A549 (cell line): ENCODE data around the gene RGMB. TPM values are rescaled to one million over a fixed set of nuclear protein-coding genes. Genes with fewer than 3 reads are reported as not detected.

Experiments
- ATAC-seq, 2 experiments: fragments of 200-7000 bp in 1 of 2; fragments of >200 bp in 1 of 2; cut with Nextera tagmentation in 1 of 2; cut with Tn5 transposase in 1 of 2; 3 replicates each; pipeline versions ENCODE4 v1.8.0 to v1.9.1; 2018 to 2020; ENCODE audit warnings: mild to moderate bottlenecking in 1 of 2, moderate library complexity in 1 of 2
- CTCF ChIA-PET: fragments of 300-600 bp; sonication (Branson Sonifier 250); formaldehyde crosslinking; extraction: SDS; loops from one replicate; lab custom pipeline; 2021; ENCODE audit warnings: antibody characterized with exemption, inconsistent platforms; lab: Yijun Ruan, JAX
- POLR2A ChIA-PET: fragments of 350-600 bp; formaldehyde crosslinking; extraction: SDS; loops from one replicate; lab custom pipeline; 2021; ENCODE audit warnings: antibody characterized with exemption, inconsistent platforms; lab: Yijun Ruan, JAX
- DNase-seq, 2 experiments: peaks; one replicate each; pipeline versions ENCODE4 v3.0.0 to v3.0.0-alpha.2; 2011 to 2016; ENCODE audit warnings: low read depth in 1 of 2, low spot score in 1 of 2
- FAIRE-seq: peaks from 2 replicates; lab custom pipeline; 2011; peaks lifted over from hg19 to GRCh38; lab: Jason Lieb, UNC
- H3K27ac ChIP-seq, 2 experiments: fragments of >200 bp; sonication (Bioruptor Twin); formaldehyde crosslinking; 3 replicates each; pipeline ENCODE4 v1.5.1; 2016 to 2017
- H3K4me1 ChIP-seq: fragments of >200 bp; sonication (Bioruptor Twin); formaldehyde crosslinking; 3 replicates; pipeline ENCODE4 v1.6.1; 2016
- H3K4me2 ChIP-seq: fragments of >200 bp; sonication (Bioruptor Twin); formaldehyde crosslinking; 3 replicates; pipeline ENCODE4 v1.6.1; 2016
- H3K4me3 ChIP-seq: fragments of >200 bp; sonication (Bioruptor Twin); formaldehyde crosslinking; 3 replicates; pipeline ENCODE4 v1.5.1; 2016
- H3K9me3 ChIP-seq: fragments of >200 bp; sonication (Bioruptor Twin); formaldehyde crosslinking; 3 replicates; pipeline ENCODE4 v1.6.1; 2016
- ATOH8 ChIP-seq: fragments of 250-450 bp; sonication (Bioruptor Pico); IDR thresholded peaks from 2 replicates; pipeline ENCODE4 v1.5.0; 2020; ENCODE audit warnings: low read depth, mild to moderate bottlenecking, moderate library complexity
- BHLHE40 ChIP-seq: IDR thresholded peaks from 2 replicates; pipeline ENCODE4 v1.6.1; 2012; ENCODE audit warnings: low read depth, low read length, inconsistent platforms
- CEBPB ChIP-seq, 2 experiments: fragments of >200 bp in 1 of 2; sonication (Bioruptor Twin) in 1 of 2; formaldehyde crosslinking in 1 of 2; IDR thresholded peaks; 2 replicates each; pipeline ENCODE4 v1.6.1; 2012 to 2016
- CHD2 ChIP-seq: fragments of 150-350 bp; IDR thresholded peaks from 2 replicates; pipeline ENCODE4 v1.6.1; 2014; ENCODE audit warnings: low read length; ENCODE audit not compliant: partially characterized antibody
- EP300 ChIP-seq, 2 experiments: fragments of >200 bp; sonication (Bioruptor Twin); formaldehyde crosslinking; IDR thresholded peaks; 2 replicates in 1 of 2; 3 replicates in 1 of 2; pipeline ENCODE4 v1.6.1; 2016 to 2017
- FOSL2 ChIP-seq, 2 experiments: fragments of 450-650 bp in 1 of 2; fragments of >200 bp in 1 of 2; sonication (Bioruptor Twin) in 1 of 2; formaldehyde crosslinking; IDR thresholded peaks; 2 replicates each; pipeline versions ENCODE4 v1.5.0 to v1.6.1; 2016 to 2020; ENCODE audit warnings: mild to moderate bottlenecking in 1 of 2, moderate library complexity in 1 of 2
- FOXS1 ChIP-seq: fragments of 250-450 bp; sonication (Bioruptor Pico); IDR thresholded peaks from 2 replicates; pipeline ENCODE4 v1.5.0; 2020; ENCODE audit warnings: mild to moderate bottlenecking, moderate library complexity
- HES2 ChIP-seq: fragments of >200 bp; sonication (Bioruptor Twin); formaldehyde crosslinking; IDR thresholded peaks from 2 replicates; pipeline ENCODE4 v1.6.1; 2016
- HOXB13 ChIP-seq: fragments of 250-450 bp; sonication (Bioruptor Pico); IDR thresholded peaks from 2 replicates; pipeline ENCODE4 v1.5.0; 2020; ENCODE audit warnings: low read depth, mild to moderate bottlenecking, moderate library complexity
- JUN ChIP-seq, 2 experiments: fragments of >200 bp; sonication (Bioruptor Twin); formaldehyde crosslinking; IDR thresholded peaks; 2 replicates in 1 of 2; 3 replicates in 1 of 2; pipeline ENCODE4 v1.6.1; 2016 to 2017
- MAZ ChIP-seq: fragments of 150-350 bp; IDR thresholded peaks from 2 replicates; pipeline ENCODE4 v1.6.1; 2014; ENCODE audit warnings: antibody characterized with exemption, low read depth, low read length, borderline replicate concordance
- PHF8 ChIP-seq: fragments of 200-600 bp; sonication (generic); IDR thresholded peaks from 2 replicates; pipeline ENCODE4 v1.6.1; 2016; ENCODE audit warnings: low read depth, mild to moderate bottlenecking, antibody characterized with exemption, moderate library complexity, borderline replicate concordance
- RARB ChIP-seq: fragments of 250-450 bp; sonication (Bioruptor Pico); IDR thresholded peaks from 2 replicates; pipeline ENCODE4 v1.8.0; 2021; ENCODE audit warnings: mild to moderate bottlenecking, moderate library complexity
- RFX5 ChIP-seq: fragments of 450-650 bp; IDR thresholded peaks from 2 replicates; pipeline ENCODE4 v1.7.1; 2014; ENCODE audit warnings: antibody characterized with exemption, mild to moderate bottlenecking, moderate library complexity
- TFCP2L1 ChIP-seq: fragments of 250-450 bp; sonication (Bioruptor Pico); IDR thresholded peaks from 2 replicates; pipeline ENCODE4 v1.5.0; 2021; ENCODE audit warnings: mild to moderate bottlenecking
- TP53 ChIP-seq: fragments of 250-450 bp; sonication (Bioruptor Pico); IDR thresholded peaks from 2 replicates; pipeline ENCODE4 v1.5.0; 2021; ENCODE audit warnings: mild to moderate bottlenecking, moderate library complexity
- ZFP36 ChIP-seq: fragments of 450-650 bp; IDR thresholded peaks from 2 replicates; pipeline ENCODE4 v1.6.1; 2014; ENCODE audit warnings: borderline replicate concordance; ENCODE audit not compliant: partially characterized antibody
- ZNF302 ChIP-seq: fragments of 250-450 bp; sonication (Bioruptor Pico); IDR thresholded peaks from 2 replicates; pipeline ENCODE4 v1.9.0; 2021; ENCODE audit warnings: inconsistent platforms, mild to moderate bottlenecking, moderate library complexity
- WGBS: methylation state at CpG from one replicate; pipeline ENCODE4 v1.1.6; 2017; ENCODE audit errors: missing lambda C conversion rate; 5-methylcytosine and 5-hydroxymethylcytosine counted together
- polyA plus RNA-seq, 4 experiments: library from polyadenylated mRNA; depleted of rRNA in 3 of 4; stranded (reverse); fragments of >200 nt; fragmentation: RNase III in 1 of 4; extraction: RNeasy Plus Mini Kit Qiagen cat#74134 plus additional on column Dnase treatment in 1 of 4; gene quantifications; 2 replicates in 3 of 4; 3 replicates in 1 of 4; pipeline ENCODE4 v1.2.3, GENCODE V29; 2011 to 2017
- TF ChIP-seq, protein P1 (sequence below): fragments of 200-600 bp; sonication (generic); IDR thresholded peaks from 2 replicates; pipeline ENCODE4 v1.6.1; 2016; ENCODE audit warnings: antibody characterized with exemption, mild to moderate bottlenecking, moderate library complexity
- TF ChIP-seq, protein P2 (sequence below): fragments of 450-650 bp; IDR thresholded peaks from 2 replicates; pipeline ENCODE4 v1.6.1; 2014; ENCODE audit warnings: antibody characterized with exemption
- TF ChIP-seq, protein P3 (sequence below): IDR thresholded peaks from 2 replicates; pipeline ENCODE4 v1.6.1; 2012
- TF ChIP-seq, protein P4 (sequence below): IDR thresholded peaks from 2 replicates; pipeline ENCODE4 v1.6.1; 2012

RGMB gene
- polyA plus RNA-seq, 2 of the 4 experiments (the other 2 are of a cell fraction), result 5.3 to 5.6 TPM

GRCh38 chr5:98769959-98770208 is 3.6 kb upstream of the RGMB start (continued):
- TF ChIP-seq, protein P1, sequence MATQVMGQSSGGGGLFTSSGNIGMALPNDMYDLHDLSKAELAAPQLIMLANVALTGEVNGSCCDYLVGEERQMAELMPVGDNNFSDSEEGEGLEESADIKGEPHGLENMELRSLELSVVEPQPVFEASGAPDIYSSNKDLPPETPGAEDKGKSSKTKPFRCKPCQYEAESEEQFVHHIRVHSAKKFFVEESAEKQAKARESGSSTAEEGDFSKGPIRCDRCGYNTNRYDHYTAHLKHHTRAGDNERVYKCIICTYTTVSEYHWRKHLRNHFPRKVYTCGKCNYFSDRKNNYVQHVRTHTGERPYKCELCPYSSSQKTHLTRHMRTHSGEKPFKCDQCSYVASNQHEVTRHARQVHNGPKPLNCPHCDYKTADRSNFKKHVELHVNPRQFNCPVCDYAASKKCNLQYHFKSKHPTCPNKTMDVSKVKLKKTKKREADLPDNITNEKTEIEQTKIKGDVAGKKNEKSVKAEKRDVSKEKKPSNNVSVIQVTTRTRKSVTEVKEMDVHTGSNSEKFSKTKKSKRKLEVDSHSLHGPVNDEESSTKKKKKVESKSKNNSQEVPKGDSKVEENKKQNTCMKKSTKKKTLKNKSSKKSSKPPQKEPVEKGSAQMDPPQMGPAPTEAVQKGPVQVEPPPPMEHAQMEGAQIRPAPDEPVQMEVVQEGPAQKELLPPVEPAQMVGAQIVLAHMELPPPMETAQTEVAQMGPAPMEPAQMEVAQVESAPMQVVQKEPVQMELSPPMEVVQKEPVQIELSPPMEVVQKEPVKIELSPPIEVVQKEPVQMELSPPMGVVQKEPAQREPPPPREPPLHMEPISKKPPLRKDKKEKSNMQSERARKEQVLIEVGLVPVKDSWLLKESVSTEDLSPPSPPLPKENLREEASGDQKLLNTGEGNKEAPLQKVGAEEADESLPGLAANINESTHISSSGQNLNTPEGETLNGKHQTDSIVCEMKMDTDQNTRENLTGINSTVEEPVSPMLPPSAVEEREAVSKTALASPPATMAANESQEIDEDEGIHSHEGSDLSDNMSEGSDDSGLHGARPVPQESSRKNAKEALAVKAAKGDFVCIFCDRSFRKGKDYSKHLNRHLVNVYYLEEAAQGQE, result no peak

- CTCF ChIA-PET, result interaction anchor here (0.8 to 7.3 kb wide), 20 partner anchors 9 to 1609 kb away, joined by 3 to 127 read pairs (median 4); no protein-coding TSS in a partner anchor
- H3K4me2 ChIP-seq, result peak overlapping the region; percentile 99
- ATAC-seq, result no peak
- WGBS, result 1% methylated on average over 39 of the region's 39 CpGs
- TF ChIP-seq BHLHE40, result no peak
- TF ChIP-seq, protein P2, sequence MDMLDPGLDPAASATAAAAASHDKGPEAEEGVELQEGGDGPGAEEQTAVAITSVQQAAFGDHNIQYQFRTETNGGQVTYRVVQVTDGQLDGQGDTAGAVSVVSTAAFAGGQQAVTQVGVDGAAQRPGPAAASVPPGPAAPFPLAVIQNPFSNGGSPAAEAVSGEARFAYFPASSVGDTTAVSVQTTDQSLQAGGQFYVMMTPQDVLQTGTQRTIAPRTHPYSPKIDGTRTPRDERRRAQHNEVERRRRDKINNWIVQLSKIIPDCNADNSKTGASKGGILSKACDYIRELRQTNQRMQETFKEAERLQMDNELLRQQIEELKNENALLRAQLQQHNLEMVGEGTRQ, result no peak
- TF ChIP-seq HOXB13, result no peak
- TF ChIP-seq ZNF302, result no peak
- no peak for TF ChIP-seq FOSL2 (IDR thresholded peaks at IDR 0.05)
- TF ChIP-seq FOSL2 (CRISPR knock-in tag; IDR thresholded peaks at IDR 0.05), result no peak
- peak; percentile 66 for TF ChIP-seq HES2
- no peak for TF ChIP-seq CHD2
- TF ChIP-seq EP300 (IDR thresholded peaks at IDR 0.05), result no peak
- TF ChIP-seq FOXS1 (CRISPR knock-in tag), result no peak
- TF ChIP-seq, protein P3, sequence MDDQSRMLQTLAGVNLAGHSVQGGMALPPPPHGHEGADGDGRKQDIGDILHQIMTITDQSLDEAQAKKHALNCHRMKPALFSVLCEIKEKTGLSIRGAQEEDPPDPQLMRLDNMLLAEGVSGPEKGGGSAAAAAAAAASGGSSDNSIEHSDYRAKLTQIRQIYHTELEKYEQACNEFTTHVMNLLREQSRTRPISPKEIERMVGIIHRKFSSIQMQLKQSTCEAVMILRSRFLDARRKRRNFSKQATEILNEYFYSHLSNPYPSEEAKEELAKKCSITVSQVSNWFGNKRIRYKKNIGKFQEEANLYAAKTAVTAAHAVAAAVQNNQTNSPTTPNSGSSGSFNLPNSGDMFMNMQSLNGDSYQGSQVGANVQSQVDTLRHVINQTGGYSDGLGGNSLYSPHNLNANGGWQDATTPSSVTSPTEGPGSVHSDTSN, result no peak
- no peak for TF ChIP-seq MAZ
- TF ChIP-seq ATOH8 (CRISPR knock-in tag), result no peak
- no peak for TF ChIP-seq RARB (CRISPR knock-in tag)
- no peak for TF ChIP-seq TFCP2L1
- no peak for TF ChIP-seq PHF8
- TF ChIP-seq TP53 (CRISPR knock-in tag), result no peak
- TF ChIP-seq RFX5, result no peak
- no peak for TF ChIP-seq ZFP36
- TF ChIP-seq, protein P4, sequence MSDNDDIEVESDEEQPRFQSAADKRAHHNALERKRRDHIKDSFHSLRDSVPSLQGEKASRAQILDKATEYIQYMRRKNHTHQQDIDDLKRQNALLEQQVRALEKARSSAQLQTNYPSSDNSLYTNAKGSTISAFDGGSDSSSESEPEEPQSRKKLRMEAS, result 0 out of 2 replicates have a peak, but pooled peaks have one; percentile 14
- TF ChIP-seq CEBPB (IDR thresholded peaks at IDR 0.05), result peak; percentile 72 to 80
- TF ChIP-seq JUN (IDR thresholded peaks at IDR 0.05), result peak in 1 of 2 experiments; percentile 20; a peak in 1 of 5 replicates
- TF ChIP-seq, all 56 proteins: peak for 4
- peak overlapping the region; percentile 68 to 83; a peak in 5 of 6 replicates for H3K27ac ChIP-seq
- peaks cover 14% of the 10 kb centered on the region for H3K4me1 ChIP-seq
- no peaks in the 10 kb centered on the region for H3K9me3 ChIP-seq
- DNase-seq, result peak in 1 of 2 experiments; percentile 25
- POLR2A ChIA-PET, result no interaction called here
- no peak for FAIRE-seq
- peak overlapping the region; percentile 65 for H3K4me3 ChIP-seq
These were observed 3.1 kb upstream of the RGMB start for GRCh38 chr5:98770209-98770910.
